Ascending aorta (tissue), 2 donors: ENCODE results near the gene GRAMD2B. TPM values are rescaled to one million over a fixed set of nuclear protein-coding genes. Genes with fewer than 3 reads are reported as not detected.

Source experiments
- DNase-seq, 2 donors: peaks; one replicate each; pipeline ENCODE4 v3.0.0-alpha.2; 2019; ENCODE audit warnings: low spot score in 2 of 2
- H3K27ac ChIP-seq, 2 donors: fragments of 200-600 bp; sonication (generic); one replicate each; pipeline ENCODE4 v1.5.1; 2016 to 2017; ENCODE audit warnings: mild to moderate bottlenecking in 1 of 2
- H3K27me3 ChIP-seq: fragments of 200-600 bp; sonication (generic); one replicate; pipeline ENCODE4 v1.5.1; 2017
- H3K36me3 ChIP-seq, 2 donors: fragments of 200-600 bp; sonication (generic); one replicate each; pipeline ENCODE4 v1.5.1; 2016
- H3K4me1 ChIP-seq, 2 donors: fragments of 200-600 bp; sonication (generic); one replicate each; pipeline ENCODE4 v1.5.1; 2016 to 2017; ENCODE audit warnings: mild to moderate bottlenecking in 1 of 2
- H3K4me3 ChIP-seq, 2 donors: fragments of 200-600 bp; sonication (generic); one replicate each; pipeline ENCODE4 v1.5.1; 2016 to 2017; ENCODE audit warnings: mild to moderate bottlenecking in 1 of 2
- H3K9me3 ChIP-seq, 2 donors: fragments of 200-600 bp; sonication (generic); one replicate each; pipeline ENCODE4 v1.5.1; 2016
- intact Hi-C: fragments of 100-400 bp; cut with DNase I; formaldehyde crosslinking; loops from one replicate; pipeline ENCODE4 v1.15.1; 2023
- total RNA-seq: library from RNA; depleted of rRNA; stranded (reverse); fragments of >200 nt; gene quantifications from one replicate; pipeline ENCODE4 v1.1.0, GENCODE V29; 2016
- TF ChIP-seq, protein P1 (sequence below), 3 experiments: fragments of 200-600 bp in 2 of 3; fragments of 450-650 bp in 1 of 3; sonication (generic) in 2 of 3; IDR thresholded peaks; one replicate each; pipeline ENCODE4 v1.5.1; 2016 to 2019; ENCODE audit warnings: antibody characterized with exemption in 3 of 3, mild to moderate bottlenecking in 1 of 3, moderate library complexity in 1 of 3

The GRAMD2B gene
- total RNA-seq, 1 donor from 2014 or later, result 55.6 TPM

DNA sequence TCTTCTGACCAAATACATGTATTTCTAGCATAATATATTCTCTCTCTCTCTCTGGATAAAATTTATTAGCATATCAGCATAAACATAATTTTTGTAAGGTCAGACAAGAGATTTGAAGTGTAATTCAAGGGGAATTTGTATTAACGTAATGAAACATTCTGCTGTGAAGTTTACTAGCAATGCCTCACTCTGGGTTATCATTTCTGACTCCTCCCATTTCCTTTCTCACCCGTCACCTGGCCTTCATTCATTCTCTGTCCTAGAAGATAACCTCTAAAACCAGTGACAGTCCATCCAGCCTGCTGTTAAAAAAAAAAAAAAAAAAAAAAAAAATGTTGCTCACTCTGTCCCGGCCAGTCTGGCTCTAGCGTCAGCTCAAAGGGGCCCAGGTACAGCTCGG is 27.1 kb downstream of the GRAMD2B start:
- DNase-seq, result no peak
- intact Hi-C loops, result no loop called here
- TF ChIP-seq, protein P1, sequence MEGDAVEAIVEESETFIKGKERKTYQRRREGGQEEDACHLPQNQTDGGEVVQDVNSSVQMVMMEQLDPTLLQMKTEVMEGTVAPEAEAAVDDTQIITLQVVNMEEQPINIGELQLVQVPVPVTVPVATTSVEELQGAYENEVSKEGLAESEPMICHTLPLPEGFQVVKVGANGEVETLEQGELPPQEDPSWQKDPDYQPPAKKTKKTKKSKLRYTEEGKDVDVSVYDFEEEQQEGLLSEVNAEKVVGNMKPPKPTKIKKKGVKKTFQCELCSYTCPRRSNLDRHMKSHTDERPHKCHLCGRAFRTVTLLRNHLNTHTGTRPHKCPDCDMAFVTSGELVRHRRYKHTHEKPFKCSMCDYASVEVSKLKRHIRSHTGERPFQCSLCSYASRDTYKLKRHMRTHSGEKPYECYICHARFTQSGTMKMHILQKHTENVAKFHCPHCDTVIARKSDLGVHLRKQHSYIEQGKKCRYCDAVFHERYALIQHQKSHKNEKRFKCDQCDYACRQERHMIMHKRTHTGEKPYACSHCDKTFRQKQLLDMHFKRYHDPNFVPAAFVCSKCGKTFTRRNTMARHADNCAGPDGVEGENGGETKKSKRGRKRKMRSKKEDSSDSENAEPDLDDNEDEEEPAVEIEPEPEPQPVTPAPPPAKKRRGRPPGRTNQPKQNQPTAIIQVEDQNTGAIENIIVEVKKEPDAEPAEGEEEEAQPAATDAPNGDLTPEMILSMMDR (IDR thresholded peaks at IDR 0.05), result no peak
- peaks cover 3 to 20% of the 10 kb centered on the region in 2 donors for H3K4me1 ChIP-seq
- H3K27ac ChIP-seq, result peak overlapping the region; percentile 60 to 66
- H3K4me3 ChIP-seq, result no peak overlapping the region
- peaks cover 5 to 19% of the 10 kb centered on the region in 2 donors for H3K36me3 ChIP-seq
- no peaks in the 10 kb centered on the region for H3K9me3 ChIP-seq
- no peaks in the 10 kb centered on the region for H3K27me3 ChIP-seq

DNA sequence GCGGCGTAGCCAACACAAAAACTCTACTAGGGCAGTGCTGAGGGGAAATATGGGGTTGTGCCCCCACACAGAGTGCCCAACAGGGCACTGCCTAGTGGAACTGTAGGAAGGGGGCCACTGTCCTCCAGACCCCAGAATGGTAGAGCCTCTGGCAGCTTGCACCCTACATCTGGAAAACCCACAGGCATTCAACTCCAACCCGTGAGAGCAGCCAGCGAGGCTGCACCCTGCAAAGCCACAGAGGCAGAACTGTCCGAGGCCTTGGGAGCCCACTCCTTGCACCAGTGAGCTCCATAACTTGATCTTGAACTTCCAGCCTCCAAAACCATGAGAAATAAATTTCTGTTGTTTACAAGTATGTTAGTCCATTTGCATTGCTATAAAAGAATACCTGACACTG is 27.7 kb downstream of the GRAMD2B start:
- intact Hi-C loops, result no loop called here
- no peak overlapping the region for H3K27ac ChIP-seq
- peaks cover 2 to 13% of the 10 kb centered on the region in 2 donors for H3K36me3 ChIP-seq
- no peaks in the 10 kb centered on the region for H3K9me3 ChIP-seq
- TF ChIP-seq, protein P1 (IDR thresholded peaks at IDR 0.05), result no peak
- DNase-seq, result no peak
- H3K4me1 ChIP-seq, result peaks cover 3 to 15% of the 10 kb centered on the region in 2 donors
- H3K27me3 ChIP-seq, result no peaks in the 10 kb centered on the region
- no peak overlapping the region for H3K4me3 ChIP-seq

DNA sequence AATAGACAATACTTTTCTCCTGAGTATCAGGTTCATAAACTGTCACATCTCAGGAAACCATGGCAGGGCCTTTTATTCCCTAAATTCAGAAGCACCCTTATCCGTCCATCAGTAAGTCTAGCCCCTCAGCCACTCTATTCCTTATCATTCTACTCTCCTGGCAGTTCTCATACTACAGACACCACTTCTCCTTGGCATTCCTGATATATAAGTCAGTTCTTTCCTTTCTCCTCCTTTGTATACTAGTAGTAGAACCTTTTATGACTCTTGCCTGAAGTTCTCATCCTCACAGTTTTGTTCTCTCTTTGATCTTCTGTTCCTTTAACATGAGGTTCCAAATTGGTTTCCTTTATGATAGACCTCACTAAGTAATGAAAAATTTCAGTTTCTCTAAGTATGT is 29.3 kb downstream of the GRAMD2B start:
- Histone ChIP-seq H3K9me3 (no peaks in the 10 kb centered on the region), H3K4me1 (peaks cover 3 to 8% of the 10 kb centered on the region in 2 donors), H3K27me3 (no peaks in the 10 kb centered on the region), H3K27ac (no peak overlapping the region), H3K4me3 (no peak overlapping the region), H3K36me3 (peaks cover 0 to 7% of the 10 kb centered on the region in 2 donors)
- TF ChIP-seq, protein P1 (IDR thresholded peaks at IDR 0.05), result no peak
- no peak for DNase-seq
- intact Hi-C loops, result no loop called here

DNA sequence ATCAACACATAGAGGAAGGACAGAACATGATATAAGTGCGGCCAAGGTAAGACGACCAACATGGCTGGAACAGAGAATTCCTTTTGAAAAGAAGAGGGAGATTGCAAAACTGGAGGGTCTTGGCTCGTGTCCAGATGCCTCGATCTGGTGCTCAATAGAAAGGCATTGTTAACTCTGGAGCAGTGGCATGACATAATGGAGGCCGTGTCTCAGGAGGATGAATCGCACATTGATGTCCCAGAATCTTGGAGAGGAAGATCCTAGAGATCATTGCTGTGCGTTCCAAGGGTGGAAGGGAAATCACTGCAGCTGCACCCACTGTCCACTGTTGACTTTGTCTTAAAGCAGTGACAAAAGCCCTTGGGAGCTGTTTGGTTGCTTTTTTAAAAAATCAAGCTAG is 30.9 kb downstream of the GRAMD2B start:
- intact Hi-C loops, result no loop called here

DNA sequence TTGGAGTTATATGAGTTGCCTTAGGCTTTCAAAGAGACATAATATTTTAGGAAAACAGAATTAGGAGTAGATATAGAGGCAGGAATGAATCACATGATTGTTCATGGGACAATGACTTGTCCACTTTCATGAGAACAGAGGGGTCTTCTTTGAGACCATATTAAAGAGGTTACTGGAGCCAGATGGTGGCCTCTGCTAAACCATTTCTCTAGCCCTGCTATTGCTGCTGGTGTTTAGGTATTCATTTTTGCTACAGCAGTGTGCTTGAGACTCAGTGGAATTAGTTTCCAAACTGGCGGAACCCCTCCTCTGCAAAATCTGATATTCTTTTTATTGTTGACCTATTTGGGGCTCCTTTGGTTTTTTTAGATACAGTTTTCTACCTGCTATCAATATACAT is 31.3 kb downstream of the GRAMD2B start:
- intact Hi-C loops, result no loop called here
- TF ChIP-seq, protein P1 (IDR thresholded peaks at IDR 0.05), result no peak
- H3K9me3 ChIP-seq, result no peaks in the 10 kb centered on the region
- H3K4me1 ChIP-seq, result peaks cover 3 to 7% of the 10 kb centered on the region in 2 donors
- peaks cover 0 to 7% of the 10 kb centered on the region in 2 donors for H3K36me3 ChIP-seq
- H3K27ac ChIP-seq, result no peak overlapping the region
- no peak overlapping the region for H3K4me3 ChIP-seq
- H3K27me3 ChIP-seq, result no peaks in the 10 kb centered on the region
- DNase-seq, result no peak

More for the DNA sequence above, 30.9 kb downstream of the GRAMD2B start:
- Histone ChIP-seq H3K4me3 (no peak overlapping the region), H3K27me3 (no peaks in the 10 kb centered on the region), H3K4me1 (peaks cover 3 to 8% of the 10 kb centered on the region in 2 donors), H3K36me3 (peaks cover 0 to 7% of the 10 kb centered on the region in 2 donors), H3K27ac (no peak overlapping the region), H3K9me3 (no peaks in the 10 kb centered on the region)
- TF ChIP-seq, protein P1 (IDR thresholded peaks at IDR 0.05), result no peak
- DNase-seq, result no peak

DNA sequence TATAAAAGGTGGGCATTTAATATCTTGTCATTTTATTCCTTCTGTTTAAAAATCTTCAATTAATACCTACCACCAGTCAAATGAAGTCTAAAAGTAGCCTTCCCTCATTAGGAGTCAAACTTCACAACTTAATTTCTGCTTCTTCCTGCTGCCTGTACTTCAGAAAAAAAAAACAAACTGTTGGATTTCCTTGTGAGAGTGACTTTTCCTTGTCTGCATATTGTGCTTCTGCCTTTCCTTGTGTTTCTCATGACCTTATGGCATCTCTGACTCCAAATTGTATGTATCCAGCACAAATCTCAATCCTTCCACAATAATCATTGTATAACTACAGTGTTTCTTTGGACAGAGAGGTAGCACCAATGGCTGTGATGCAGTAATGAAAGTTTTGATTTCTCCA is 32.1 kb downstream of the GRAMD2B start:
- DNase-seq, result no peak
- peaks cover 0 to 3% of the 10 kb centered on the region in 2 donors for H3K4me1 ChIP-seq
- H3K36me3 ChIP-seq, result peaks cover 0 to 7% of the 10 kb centered on the region in 2 donors
- H3K9me3 ChIP-seq, result no peaks in the 10 kb centered on the region
- intact Hi-C loops, result no loop called here
- no peak overlapping the region for H3K27ac ChIP-seq
- TF ChIP-seq, protein P1 (IDR thresholded peaks at IDR 0.05), result no peak
- no peak overlapping the region for H3K4me3 ChIP-seq
- no peaks in the 10 kb centered on the region for H3K27me3 ChIP-seq
